Prostate gland (tissue), 2 donors: ENCODE data around the gene FBLN5. TPM values are rescaled to one million over a fixed set of nuclear protein-coding genes. Genes with fewer than 3 reads are reported as not detected.

ENCODE experiments used
- DNase-seq: peaks from one replicate; pipeline ENCODE4 v3.0.0-alpha.2; 2019; ENCODE audit warnings: low spot score
- H3K27ac ChIP-seq, 2 donors: fragments of 200-600 bp; sonication (generic); 2 replicates each; pipeline ENCODE4 v1.5.1; 2017 to 2019
- H3K27me3 ChIP-seq: fragments of 200-600 bp; sonication (generic); replicated peaks from 2 replicates; pipeline ENCODE4 v1.5.1; 2019; ENCODE audit not compliant: insufficient read depth
- H3K36me3 ChIP-seq, 2 donors: fragments of 200-600 bp; sonication (generic); 1 replicate in 1 of 2; 2 replicates in 1 of 2; pipeline versions ENCODE4 v1.5.1 to v1.8.1; 2017 to 2019
- H3K4me1 ChIP-seq: fragments of 200-600 bp; sonication (generic); replicated peaks from 2 replicates; pipeline ENCODE4 v1.5.1; 2019
- H3K4me3 ChIP-seq, 2 donors: fragments of 200-600 bp; sonication (generic); 2 replicates each; pipeline ENCODE4 v1.5.1; 2017 to 2019
- H3K9me3 ChIP-seq: fragments of 200-600 bp; sonication (generic); 2 replicates; pipeline ENCODE4 v1.5.1; 2017
- POLR2A ChIP-seq: fragments of 450-650 bp; IDR thresholded peaks from one replicate; pipeline ENCODE4 v1.6.1; 2016; ENCODE audit warnings: antibody characterized with exemption, mild to moderate bottlenecking
- POLR2AphosphoS5 ChIP-seq: sonication (generic); formaldehyde crosslinking; IDR thresholded peaks from one replicate; pipeline ENCODE4 v1.6.1; 2017; ENCODE audit warnings: antibody characterized with exemption
- WGBS: methylation state at CpG from one replicate; pipeline ENCODE4 v1.1.5; 2018; 5-methylcytosine and 5-hydroxymethylcytosine counted together
- intact Hi-C: fragments of 100-400 bp; cut with DNase I; formaldehyde crosslinking; loops from one replicate; pipeline ENCODE4 v1.14.2; 2022
- total RNA-seq, 2 donors: library from RNA; depleted of rRNA; stranded (reverse); fragments of >200 nt; gene quantifications; one replicate each; pipeline ENCODE4 v1.1.0, GENCODE V29; 2016
- TF ChIP-seq, protein P1 (sequence below), 4 experiments: fragments of 200-600 bp in 2 of 4; fragments of 450-650 bp in 2 of 4; sonication (generic) in 2 of 4; IDR thresholded peaks; 1 replicate in 3 of 4; 2 replicates in 1 of 4; pipeline ENCODE4 v1.5.1; 2016 to 2019; ENCODE audit warnings: antibody characterized with exemption in 4 of 4, mild to moderate bottlenecking in 2 of 4, moderate library complexity in 2 of 4

The FBLN5 gene, protein sequence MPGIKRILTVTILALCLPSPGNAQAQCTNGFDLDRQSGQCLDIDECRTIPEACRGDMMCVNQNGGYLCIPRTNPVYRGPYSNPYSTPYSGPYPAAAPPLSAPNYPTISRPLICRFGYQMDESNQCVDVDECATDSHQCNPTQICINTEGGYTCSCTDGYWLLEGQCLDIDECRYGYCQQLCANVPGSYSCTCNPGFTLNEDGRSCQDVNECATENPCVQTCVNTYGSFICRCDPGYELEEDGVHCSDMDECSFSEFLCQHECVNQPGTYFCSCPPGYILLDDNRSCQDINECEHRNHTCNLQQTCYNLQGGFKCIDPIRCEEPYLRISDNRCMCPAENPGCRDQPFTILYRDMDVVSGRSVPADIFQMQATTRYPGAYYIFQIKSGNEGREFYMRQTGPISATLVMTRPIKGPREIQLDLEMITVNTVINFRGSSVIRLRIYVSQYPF
- total RNA-seq: 100 to 1,000 TPM in 1 of 2 donors, 10 to 100 TPM in 1; 12.5 to 125 TPM

DNA sequence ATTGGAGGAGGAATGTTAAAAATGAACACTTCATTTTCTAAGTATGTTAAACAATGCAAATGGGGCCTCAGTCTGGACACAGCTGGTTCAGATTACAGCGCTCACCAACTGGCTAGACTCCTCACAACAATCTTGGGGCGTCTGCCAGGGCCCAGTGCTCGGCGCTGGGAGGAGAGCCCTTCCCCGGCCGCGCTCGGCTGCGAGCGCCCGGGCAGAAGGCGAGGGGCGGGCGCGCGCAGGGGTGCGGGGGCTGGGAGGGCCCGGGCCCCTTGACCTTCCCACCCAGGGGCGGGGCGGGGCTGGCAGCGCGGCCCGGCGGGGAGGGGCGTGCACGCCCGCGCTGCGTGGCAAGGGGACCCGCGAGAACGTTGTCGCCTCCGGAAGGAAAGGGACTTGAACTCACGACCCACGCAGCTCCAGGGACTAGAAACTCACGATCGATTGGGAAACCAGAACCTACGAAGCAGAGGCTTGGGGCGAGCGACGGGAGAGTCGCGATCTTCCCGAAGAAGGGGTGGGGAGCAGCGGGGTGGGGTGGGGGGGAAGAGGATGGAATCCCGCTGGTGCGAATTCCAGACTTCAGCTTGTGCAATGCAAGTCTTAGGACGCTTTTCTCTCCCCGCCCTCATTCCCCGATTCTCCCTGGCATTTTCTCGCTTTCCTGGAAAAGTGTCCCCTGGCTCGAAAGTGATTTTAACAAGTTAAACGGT, at the start of gene FBLN5:
TSS of gene FBLN5 (minus strand) at position 220 of the 710 bp plus-strand sequence. CDS start 465 bp downstream, outside the sequence.
- DNase-seq: peak; percentile 33
- intact Hi-C loops: no loop called here

DNA sequence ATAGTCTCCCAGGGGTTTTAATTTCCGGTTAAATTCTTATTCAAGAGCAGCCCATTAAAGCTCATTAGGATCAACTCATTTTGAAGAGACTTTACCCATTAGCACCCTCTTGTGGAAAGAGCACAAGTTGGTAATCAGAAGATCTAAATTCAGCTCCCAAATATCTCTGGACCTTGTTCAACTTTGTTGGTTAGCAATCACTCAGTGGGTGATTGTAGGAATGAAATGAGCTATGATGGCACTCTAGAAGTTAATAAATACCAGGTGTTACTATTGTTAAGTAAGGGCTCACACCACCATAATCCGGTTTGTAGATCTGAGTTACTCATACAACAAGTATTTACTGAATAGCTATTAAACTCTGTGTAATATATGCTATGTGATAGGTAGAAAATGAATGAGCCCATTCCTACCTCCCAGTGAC, 49.5 kb upstream of the FBLN5 start:
- no peak overlapping the region for H3K27ac ChIP-seq
- intact Hi-C loops: loop anchor here (10.0 kb wide), 1 partner anchor 342 kb away; no protein-coding TSS in a partner anchor

More for the DNA sequence above, at the start of gene FBLN5:
- 1% methylated on average over 22 of the region's 54 CpGs for WGBS
- no peaks in the 10 kb centered on the region for H3K4me1 ChIP-seq
- TF ChIP-seq, protein P1, sequence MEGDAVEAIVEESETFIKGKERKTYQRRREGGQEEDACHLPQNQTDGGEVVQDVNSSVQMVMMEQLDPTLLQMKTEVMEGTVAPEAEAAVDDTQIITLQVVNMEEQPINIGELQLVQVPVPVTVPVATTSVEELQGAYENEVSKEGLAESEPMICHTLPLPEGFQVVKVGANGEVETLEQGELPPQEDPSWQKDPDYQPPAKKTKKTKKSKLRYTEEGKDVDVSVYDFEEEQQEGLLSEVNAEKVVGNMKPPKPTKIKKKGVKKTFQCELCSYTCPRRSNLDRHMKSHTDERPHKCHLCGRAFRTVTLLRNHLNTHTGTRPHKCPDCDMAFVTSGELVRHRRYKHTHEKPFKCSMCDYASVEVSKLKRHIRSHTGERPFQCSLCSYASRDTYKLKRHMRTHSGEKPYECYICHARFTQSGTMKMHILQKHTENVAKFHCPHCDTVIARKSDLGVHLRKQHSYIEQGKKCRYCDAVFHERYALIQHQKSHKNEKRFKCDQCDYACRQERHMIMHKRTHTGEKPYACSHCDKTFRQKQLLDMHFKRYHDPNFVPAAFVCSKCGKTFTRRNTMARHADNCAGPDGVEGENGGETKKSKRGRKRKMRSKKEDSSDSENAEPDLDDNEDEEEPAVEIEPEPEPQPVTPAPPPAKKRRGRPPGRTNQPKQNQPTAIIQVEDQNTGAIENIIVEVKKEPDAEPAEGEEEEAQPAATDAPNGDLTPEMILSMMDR (IDR thresholded peaks at IDR 0.05): no peak
- TF ChIP-seq POLR2A (no peak), POLR2AphosphoS5 (no peak)
- H3K27me3 ChIP-seq: no peaks in the 10 kb centered on the region
- peak within 1 kb of the TSS; percentile 57 to 66 for H3K27ac ChIP-seq
- H3K4me3 ChIP-seq: peak within 1 kb of the TSS; percentile 36 to 40
- no peaks in the 10 kb centered on the region for H3K36me3 ChIP-seq
- H3K9me3 ChIP-seq: no peaks in the 10 kb centered on the region

DNA sequence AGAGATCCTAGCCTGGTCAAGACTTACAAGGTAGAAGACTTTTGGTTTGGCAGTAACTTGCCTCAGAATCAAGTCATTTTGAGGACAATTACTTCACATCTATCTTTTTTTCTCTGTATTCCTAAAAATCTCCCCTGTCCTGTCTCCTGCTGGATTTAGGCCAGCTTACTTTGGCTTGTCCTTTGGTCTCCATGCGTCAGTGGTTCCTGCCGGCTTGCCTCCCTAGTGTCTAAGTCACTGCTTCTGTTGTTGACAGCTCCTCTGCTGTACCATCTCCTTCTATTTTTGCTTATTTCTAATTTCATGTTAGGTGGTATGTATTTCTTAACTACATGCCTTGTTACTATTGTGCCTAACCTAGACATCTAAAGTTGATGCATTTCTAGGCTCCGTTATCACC, 39.7 kb upstream of the FBLN5 start:
- no peak for TF ChIP-seq POLR2A
- TF ChIP-seq, protein P1 (IDR thresholded peaks at IDR 0.05): no peak
- no peak for TF ChIP-seq POLR2AphosphoS5
- no peaks in the 10 kb centered on the region for H3K36me3 ChIP-seq
- WGBS: 91% methylated on average over 3 of the region's 3 CpGs
- no peaks in the 10 kb centered on the region for H3K27me3 ChIP-seq
- no peaks in the 10 kb centered on the region for H3K4me1 ChIP-seq
- intact Hi-C loops: no loop called here
- no peak for DNase-seq
- H3K4me3 ChIP-seq: no peak overlapping the region
- H3K9me3 ChIP-seq: no peaks in the 10 kb centered on the region
- no peak overlapping the region for H3K27ac ChIP-seq

More for the DNA sequence above, 49.5 kb upstream of the FBLN5 start:
- no peak for DNase-seq
- 25% methylated on average over 2 of the region's 2 CpGs for WGBS
- no peak for TF ChIP-seq POLR2A
- TF ChIP-seq, protein P1 (IDR thresholded peaks at IDR 0.05): peak in 3 of 4 experiments; percentile 23 to 56 (median 48)
- Histone ChIP-seq H3K36me3 (no peaks in the 10 kb centered on the region), H3K4me3 (no peak overlapping the region), H3K4me1 (no peaks in the 10 kb centered on the region), H3K27me3 (no peaks in the 10 kb centered on the region), H3K9me3 (no peaks in the 10 kb centered on the region)

DNA sequence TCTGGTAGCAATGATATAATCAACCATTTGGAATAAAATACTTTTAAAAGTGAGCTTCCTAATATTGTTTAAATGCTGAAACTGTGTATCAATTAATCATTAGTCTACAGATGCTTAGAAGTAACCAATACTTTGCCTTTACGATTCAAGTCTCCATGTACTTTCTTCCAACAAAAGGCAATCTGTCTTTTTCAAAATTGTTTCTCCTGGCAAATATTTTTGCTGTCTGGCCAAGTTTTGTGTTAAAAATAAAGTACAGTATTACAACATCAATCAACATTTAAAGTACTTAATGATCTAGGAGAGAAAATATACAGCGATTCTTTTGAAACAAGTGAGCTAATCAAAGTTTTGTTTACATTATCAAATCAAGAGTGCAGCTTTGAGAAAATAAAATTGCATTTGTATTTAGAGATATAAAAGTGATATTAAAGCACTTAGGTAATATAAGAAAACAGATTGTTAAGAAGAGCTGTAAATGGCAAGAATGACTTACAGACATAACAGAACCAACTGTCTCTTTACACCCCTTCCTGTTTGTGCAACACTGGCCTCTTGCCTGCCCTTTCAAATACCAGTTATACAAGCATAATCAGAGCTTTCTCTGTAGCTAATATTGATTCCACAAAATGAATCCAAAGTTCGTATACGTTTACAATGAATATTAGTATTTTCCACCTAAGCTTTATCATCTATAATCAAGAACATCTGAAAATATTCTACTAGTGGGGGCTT, 38.2 kb upstream of the FBLN5 start:
- Histone ChIP-seq H3K9me3 (no peaks in the 10 kb centered on the region), H3K4me3 (no peak overlapping the region), H3K4me1 (no peaks in the 10 kb centered on the region), H3K27ac (no peak overlapping the region), H3K27me3 (no peaks in the 10 kb centered on the region), H3K36me3 (no peaks in the 10 kb centered on the region)
- intact Hi-C loops: no loop called here
- DNase-seq: no peak
- 36% methylated on average over 4 of the region's 4 CpGs for WGBS
- TF ChIP-seq, protein P1 (IDR thresholded peaks at IDR 0.05): no peak
- TF ChIP-seq POLR2AphosphoS5 (no peak), POLR2A (no peak)
